ENCODE measurements around the gene UBAC1.

DNA sequence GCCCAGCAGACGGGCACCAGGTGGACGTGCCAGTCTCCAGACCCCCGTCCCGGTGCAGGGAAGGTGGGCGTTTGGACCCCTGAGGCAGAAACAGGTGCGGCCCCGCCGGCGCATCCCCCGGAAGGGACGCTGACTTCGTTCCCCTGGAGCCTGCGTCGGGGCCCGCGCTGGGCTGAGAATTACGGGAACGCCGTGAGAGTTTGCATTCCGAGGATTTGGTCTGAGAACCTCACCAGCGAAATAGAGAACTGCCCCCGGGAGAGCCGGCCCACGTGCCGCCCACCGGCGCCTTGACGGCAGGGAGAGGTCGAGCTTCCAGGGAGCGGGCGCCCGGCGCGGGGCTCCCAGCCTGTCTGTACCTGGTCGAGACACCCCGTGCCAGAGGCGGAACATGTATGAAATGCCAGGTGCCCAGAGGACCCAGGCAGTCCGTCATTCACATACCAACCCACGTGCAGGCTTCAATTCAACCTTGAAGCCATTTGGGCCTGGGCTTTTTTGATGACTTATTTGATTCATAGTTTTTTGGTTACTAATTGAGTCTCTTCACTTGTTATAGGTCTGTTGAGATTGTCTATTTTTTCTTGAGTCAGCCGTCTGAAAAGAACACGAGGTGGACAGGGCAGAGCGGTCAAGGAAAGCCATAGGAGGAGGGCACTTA is 53.0 kb downstream of the UBAC1 start:
- no peak for TF ChIP-seq GABPA (IDR thresholded peaks at IDR 0.05; ENCODE audit: low read depth)
- TF ChIP-seq EP300 (IDR thresholded peaks at IDR 0.05; ENCODE audit: borderline replicate concordance in 1 of 2, low read depth in 1 of 2, low read length in 1 of 2), result no peak
- TF ChIP-seq CTCF (IDR thresholded peaks at IDR 0.05), result no peak

All from SK-N-SH (cell line).